Medulla oblongata (tissue), 1 donor: Measurements from ENCODE around the gene ZNF600.
"Not testable (repeated sequence)": the region's sequence is repeated elsewhere in the genome, so short reads cannot be mapped to it uniquely, and the experiment has no call there.

Experiments used
- DNase-seq: peaks from one replicate; pipeline ENCODE4 v3.0.0-alpha.2; 2015; ENCODE audit errors: extremely low spot score

Gene ZNF600

GRCh38 chr19:52741951-52742485 lies 44.6 kb downstream of the ZNF600 start:
- DNase-seq, result no peak

DNA sequence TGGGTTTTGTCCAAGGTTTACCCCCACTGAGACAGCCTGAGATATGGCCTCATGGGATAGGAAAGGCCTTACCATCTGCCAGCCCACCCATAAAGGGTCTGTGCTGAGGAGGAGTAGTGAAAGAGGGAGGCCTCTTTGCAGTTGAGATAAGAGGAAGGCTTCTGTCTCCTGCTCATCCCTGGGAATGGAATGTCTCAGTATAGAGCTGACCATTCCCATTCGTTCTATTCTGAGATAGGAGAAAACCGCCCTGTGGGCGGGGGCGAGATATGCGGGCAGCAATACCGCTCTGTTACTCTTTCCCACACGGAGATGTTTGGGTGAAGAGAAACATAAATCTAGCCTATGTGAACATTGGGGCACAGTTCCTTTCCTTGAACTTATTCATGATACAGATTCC lies 45.2 kb downstream of the ZNF600 start:
- not testable (repeated sequence) for DNase-seq

GRCh38 chr19:52739576-52739975 lies 47.0 kb downstream of the ZNF600 start:
- no peak for DNase-seq

DNA sequence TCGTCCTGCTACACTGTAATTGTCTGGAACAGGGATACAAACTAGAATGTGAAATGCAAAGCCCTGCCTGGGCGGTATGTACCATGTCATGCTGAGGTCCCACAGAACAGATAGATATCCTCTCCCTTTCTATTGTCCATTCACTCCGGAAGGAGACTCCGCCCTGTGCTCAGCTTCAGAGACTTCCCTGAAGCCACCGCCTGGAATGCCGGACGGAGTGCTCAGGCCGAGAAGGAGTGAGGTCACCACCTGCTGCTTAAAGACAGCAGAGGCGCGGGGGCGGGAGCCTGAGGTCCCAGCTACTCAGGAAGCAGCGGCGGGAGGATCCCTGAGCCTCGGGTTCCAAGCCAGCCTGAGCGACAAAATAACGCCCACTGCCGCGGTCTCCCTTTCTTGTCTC lies 50.9 kb downstream of the ZNF600 start:
- DNase-seq, result peak; percentile 23

DNA sequence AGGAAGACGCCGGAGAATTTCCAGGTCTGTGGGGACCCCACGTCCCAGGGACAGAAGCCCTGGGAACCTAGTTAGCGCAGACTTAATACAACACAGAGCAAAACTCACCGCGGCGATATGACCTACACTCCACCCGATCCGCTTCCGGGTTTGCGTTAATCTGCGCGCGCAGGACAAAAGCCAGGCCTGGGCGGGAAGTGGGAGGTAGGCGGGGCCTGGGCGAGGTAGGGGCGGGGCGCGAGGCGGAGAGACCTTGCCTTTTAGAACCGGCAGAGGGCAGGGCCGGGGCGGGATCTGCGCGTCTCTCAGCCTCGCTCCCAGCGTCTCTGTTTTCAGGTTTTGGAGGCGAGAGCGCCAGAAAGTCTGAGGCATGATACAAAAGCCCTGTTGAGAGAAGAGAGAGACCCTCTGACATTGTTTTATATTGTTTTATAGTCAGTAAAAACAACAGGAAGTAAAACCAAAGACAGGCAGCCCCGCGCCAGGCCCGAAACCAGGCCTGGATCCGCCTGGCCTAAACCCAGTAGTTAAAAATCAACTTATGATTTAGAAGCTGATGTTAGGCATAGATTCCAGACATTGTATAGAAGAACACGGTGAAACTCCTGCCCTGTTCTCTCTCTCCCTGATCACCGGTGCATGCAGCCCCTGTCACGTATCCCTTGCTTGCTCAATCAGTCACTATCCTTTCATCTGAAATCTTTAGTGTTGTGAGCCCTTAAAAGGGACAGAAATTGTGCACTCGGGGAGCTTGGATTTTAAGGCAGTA lies 51.5 kb downstream of the ZNF600 start, which contains the start of gene ZNF611:
TSS of gene ZNF611 (minus strand) at position 152 of the 769 bp plus-strand sequence. CDS start 19,150 bp downstream, outside the sequence.
- peak; percentile 97 for DNase-seq

- DNase-seq, result peak; percentile 2
Measured at GRCh38 chr19:52734331-52734892, 52.2 kb downstream of the ZNF600 start.

DNA sequence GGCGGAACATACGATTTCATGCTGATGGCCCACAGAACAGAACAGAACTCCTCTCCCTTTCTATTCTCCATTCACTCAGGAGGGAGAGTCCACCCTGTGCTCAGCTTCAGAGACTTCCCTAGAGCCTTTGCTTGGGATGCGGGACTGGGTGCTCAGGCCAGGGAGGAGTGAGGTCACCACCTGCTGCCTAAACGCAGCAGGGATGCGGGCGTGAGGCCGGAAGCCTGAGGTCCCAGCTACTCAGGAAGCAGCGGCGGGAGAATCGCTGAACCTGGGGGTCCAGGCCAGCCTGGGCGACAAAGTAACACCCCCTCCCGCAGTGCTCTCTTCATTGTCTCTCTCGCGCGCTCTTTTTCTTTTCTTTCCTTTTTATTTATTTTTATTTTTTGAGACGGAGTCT lies 60.5 kb downstream of the ZNF600 start:
- not testable (repeated sequence) for DNase-seq

GRCh38 chr19:52725528-52725961 lies 61.0 kb downstream of the ZNF600 start:
- DNase-seq, result no peak

DNA sequence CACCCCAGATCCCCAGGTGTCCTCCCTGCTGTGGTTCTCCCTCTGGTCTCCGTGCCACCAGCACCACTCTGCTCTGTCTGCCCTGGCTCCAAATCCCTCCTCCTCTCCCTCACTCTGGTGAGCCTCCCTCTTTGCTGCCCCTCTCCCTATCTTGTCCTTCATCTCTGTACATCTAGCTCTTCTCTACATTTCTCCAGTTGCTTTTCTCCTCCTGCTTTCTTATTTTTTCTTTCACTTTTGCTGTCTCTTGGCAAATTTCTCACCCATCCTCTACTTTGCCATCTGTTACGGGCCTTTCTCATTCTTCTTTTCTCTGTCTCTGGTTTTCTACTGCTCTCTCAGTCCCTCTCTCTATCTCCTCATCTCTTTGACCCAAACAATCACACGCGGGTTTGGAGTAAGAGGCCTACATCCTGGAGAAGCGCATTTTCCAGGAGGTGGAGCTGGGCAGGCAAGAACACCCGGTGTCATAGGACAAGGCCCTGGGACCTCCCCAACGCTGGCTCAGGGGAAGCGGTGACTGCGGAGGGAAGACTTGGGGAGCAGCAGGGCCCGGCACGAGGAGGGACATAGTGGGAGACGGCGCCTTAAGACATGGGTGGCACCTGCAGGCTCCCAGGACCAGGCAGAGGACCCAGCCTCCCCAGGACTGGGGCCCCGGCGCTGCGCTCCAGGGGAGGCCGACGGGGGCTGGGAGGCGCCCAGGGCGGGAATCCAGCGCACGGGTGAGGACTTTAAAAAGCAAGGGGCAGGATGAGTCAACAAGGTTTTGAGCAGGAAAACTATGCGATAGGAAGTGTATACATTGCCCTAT lies 61.7 kb downstream of the ZNF600 start:
- no peak for DNase-seq

DNA sequence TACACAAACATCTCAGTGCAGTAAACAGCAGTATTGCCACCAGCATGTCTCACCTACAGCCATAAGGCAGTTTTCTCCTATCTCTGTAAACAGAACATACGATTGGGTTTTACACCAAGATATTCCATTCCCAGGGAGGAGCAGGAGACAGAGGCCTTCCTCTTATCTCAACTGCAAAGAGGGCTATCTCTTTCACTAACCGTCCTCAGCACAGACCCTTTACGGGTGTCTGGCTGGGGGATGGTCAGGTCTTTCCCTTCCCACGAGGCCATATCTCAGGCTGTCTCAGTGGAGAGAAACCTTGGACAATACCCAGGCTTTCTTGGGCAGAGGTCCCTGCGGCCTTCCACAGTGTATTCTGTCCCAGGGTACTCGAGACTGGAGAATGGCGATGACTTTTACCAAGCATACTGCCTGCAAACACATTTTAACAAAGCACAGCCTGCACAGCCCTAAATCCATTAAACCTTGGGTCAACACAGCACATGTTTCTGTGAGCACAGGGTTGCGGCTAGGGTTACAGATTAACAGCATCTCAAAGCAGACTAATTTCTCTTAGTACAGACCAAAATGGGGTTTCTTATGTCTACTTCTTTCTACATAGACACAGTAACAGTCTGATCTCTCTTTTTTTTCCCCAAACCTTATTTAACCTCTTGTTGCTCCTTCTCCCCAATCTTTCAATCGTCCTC lies 62.5 kb downstream of the ZNF600 start:
- not testable (repeated sequence) for DNase-seq

DNA sequence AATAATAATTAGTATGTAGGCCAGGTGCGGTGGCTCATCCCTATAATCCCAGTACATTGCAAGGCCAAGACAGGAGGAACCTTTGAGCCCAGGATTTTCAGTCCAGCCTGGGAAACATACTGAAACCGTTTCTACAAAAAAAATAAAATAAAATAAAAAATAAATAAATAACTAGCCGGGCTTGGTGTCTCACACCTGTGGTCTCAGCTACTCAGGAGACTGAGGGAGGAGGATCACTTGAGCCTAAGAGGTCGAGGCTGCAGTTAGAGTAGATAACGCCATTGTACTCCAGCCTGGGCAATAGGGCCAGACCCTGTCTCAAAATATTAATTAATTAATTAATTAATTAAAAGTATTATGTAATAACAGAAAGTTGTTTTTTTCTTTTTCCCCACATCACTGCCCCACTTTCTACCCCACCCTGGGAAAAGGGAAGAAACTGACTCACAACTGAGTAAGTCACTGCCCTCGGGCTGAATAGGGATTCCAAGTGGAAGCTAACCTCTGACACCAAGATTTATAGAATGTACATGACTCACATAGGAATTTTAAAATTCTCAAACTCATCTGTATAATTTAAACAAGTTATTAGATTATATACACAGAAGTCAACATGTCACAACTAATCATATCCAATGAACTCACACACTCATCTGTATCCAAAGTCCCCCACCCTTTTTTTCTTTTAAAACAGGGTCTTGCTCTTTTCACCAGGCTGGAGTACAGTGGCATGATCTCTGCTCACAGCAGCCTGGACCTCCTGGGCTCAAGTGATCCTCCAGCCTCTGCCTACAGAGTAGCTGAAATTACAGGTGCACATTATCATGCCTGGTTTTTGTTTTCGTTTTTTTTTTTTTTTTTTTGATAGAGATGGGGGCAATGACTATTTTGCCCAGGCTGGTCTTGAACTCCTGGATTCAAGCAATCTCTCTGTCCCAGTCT lies 64.3 kb downstream of the ZNF600 start:
- DNase-seq, result no peak

DNA sequence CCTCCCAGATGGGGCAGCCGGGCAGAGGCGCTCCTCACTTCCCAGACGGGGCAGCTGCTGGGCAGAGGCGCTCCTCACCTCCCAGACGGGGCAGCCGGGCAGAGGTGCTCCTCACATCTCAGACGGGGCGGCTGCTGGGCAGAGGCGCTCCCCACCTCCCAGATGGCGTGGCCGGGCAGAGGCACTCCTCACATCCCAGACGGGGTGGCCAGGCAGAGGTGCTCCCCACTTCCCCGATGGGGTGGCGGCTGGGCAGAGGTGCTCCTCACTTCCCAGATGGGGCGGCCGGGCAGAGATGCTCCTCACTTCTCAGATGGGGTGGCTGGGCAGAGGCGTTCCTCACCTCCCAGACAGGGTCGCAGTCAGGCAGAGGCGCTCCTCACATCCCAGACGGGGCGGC lies 66.0 kb downstream of the ZNF600 start:
- not testable (repeated sequence) for DNase-seq

GRCh38 chr19:52716522-52716921 lies 70.1 kb downstream of the ZNF600 start:
- DNase-seq, result no peak

GRCh38 chr19:52715902-52716301 lies 70.7 kb downstream of the ZNF600 start:
- DNase-seq, result not testable (repeated sequence)

DNA sequence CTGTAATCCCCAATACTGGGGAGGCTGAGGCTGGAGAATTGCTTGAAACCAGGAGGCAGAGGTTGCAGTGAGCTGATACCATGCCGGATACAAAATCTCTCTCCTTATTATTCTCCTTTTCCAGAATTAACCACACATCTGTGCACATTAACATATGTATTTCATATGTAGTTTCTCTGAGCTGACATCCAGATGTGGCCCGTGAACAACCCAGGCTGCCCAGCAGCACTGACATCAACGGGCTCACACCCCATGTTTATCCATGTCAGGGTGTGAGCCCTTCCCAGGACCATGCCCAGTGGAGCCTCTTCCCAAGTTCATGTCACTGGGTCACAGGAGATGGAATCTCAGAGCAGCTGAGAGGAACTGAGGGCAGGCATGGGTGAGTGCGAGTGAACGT lies 71.3 kb downstream of the ZNF600 start:
- DNase-seq, result not testable (repeated sequence)
